Stimulated activated naive CD4-positive, alpha-beta T cell (primary cell): ENCODE data around the gene DNAAF5.
A peak's percentile ranks its signal among the peaks of the same experiment; 100 is the strongest.

ENCODE experiments used
- DNase-seq, 6 experiments: peaks; one replicate each; lab custom pipeline; 2025; lab: John Stamatoyannopoulos, UW

DNAAF5 gene

GRCh38 chr7:726084-726853 lies at the start of gene DNAAF5:
DNAAF5 (plus strand) TSS chr7:726699; CDS start chr7:726721, 22 bp downstream.
- DNase-seq, result peak; percentile 70 to 86 (median 77)

DNA sequence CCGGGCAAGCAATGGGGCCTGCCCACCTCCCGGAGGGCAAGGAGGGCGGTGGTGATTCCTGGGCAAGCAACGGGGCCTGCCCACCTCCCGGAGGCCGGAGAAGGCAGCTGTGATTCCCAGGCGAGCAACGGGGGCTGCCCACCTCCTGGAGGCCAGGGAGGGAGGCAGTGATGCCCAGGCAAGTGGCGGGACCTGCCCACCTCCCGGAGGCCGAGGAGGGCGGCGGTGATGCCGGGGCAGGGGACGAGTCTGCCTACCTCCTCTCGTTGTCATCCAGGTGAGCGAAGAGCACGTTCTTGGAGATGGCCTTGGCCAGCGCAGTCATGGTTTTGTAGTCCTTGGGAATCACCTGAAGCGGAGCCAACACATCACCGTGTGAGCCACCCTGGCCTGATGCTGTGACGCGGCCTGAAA lies 49.5 kb upstream of the DNAAF5 start:
- DNase-seq, result no peak

DNA sequence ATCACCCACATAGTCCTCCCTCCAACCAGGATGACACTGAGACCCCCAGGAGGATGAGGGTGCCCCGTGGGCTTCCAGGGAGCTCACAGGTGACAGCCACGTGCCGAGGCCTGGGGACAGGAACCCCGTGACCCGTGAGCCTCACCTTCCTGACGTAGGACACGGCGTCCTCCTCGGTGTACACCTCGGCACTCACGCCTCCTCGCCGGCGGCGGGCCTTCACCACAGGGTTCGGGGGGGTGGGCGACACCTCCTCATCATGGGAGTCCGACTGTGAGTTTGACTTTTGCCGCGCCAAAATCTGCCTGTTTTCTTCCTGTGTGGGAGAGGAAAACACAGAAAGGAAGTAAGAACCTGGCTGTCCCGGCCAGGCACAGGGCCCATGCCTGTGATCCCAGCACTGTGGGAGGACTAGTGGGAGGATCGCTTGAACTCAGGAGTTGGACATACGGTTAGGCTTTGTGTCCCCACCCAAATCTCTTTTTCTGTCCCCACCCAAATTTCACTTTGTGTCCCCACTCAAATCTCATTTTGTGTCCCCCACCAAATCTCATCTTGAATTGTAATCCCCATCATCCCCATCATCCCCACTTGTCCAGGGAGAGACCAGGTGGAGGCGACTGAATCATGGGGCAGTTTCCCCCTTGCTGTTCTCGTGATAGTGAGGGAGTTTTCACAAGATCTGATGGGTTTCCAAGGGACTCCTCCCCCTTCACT lies 45.9 kb upstream of the DNAAF5 start:
- no peak for DNase-seq

- no peak for DNase-seq
Measured at GRCh38 chr7:681551-682307, 44.8 kb upstream of the DNAAF5 start.

DNA sequence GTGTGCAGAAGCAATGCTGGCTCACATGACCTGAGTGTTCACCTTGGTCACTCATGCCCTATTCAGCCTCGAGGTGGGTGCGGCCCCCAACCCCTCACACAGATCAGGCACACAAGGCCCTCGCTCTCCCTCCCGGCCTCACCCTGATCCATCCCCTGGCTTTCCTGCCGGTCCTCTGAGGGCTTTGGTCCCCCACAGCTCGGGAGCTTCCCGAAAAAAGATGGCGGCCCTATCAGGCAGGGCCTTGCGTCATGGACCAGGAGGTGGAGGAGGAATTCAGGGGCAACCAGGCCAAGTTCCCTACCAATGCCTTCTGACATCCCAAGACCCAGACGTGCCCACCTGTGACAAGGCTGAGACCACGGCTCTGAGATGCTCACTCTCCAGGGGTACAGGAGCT lies 43.7 kb upstream of the DNAAF5 start:
- no peak for DNase-seq

- no peak for DNase-seq
Measured at GRCh38 chr7:683526-684205, 42.8 kb upstream of the DNAAF5 start.

- DNase-seq, result no peak
Measured at GRCh38 chr7:684416-684815, 42.1 kb upstream of the DNAAF5 start.

- no peak for DNase-seq
Measured at GRCh38 chr7:685540-685939, 41.0 kb upstream of the DNAAF5 start.

- no peak for DNase-seq
Measured at GRCh38 chr7:690478-691360, 35.8 kb upstream of the DNAAF5 start.

DNA sequence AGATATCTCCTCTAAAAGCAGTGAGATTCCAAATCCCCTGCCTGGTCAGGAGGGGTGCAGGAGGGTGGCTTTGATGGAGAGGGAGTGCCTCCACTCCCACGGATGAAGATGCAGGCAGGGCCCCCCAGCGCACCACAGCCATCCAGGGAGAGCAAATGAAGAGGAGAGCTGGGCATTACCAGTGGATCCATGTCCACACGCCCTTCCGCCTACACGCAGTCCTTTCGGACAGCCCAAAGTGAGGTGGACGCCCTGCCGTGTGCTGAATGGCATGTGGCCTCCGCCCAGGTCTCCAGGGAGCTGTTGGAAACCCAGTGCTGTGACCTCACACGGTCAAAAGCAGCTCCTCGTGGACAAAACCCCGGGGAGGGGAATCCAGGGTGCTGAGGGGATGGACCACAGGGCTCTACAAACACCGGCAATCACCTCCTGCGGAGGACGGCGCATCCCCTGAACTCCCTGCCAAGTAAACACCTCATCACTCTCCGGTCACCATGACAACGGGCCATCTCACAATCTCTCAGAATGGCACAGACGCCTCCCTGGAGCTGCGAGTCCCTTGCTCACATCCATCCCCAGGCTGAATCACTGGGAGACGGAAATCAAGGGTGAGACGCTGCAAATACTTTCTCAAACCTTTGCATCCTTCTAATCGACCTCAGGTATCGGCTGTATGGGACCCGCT lies 35.0 kb upstream of the DNAAF5 start:
- DNase-seq, result no peak

GRCh38 chr7:693280-693679 lies 33.2 kb upstream of the DNAAF5 start:
- no peak for DNase-seq

GRCh38 chr7:696426-696811 lies 30.1 kb upstream of the DNAAF5 start:
- no peak for DNase-seq

DNA sequence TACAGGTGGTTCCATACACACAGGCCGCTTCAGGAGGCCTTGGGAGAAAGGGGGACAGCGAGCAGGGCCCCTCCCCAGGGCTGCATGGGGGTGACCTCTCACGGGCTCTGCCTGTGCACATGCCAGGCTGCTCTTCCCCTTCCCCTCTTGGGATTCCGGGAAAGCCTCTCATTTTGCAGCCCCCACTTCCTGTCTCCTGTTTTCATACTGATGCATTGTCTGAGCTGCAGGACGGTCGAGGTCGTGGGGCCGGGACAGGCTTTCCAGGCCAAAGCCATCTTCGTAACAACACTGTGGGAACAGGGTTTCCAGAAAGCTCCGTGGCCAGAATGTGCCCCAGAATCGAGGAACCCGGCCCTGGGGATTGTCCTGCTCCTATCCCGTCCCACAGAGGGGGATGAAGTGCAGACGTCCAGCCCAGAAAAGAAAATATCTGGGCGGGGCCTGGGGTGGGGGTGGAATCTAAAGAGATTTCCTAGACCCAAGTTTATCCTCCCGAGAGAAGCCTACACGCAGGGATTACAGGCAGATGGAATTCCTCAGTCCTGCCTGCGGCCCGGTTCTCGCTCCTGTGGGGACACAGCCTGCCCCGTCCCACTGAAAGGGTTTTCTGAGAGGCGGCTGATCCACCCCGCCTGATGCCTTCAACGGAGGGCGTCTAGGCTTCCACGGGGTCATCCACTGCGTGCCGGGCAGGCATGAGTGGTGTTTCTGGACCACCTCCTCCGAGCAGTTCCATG lies 29.5 kb upstream of the DNAAF5 start:
- DNase-seq, result no peak

- DNase-seq, result no peak
Measured at GRCh38 chr7:698515-699475, 27.7 kb upstream of the DNAAF5 start.

DNA sequence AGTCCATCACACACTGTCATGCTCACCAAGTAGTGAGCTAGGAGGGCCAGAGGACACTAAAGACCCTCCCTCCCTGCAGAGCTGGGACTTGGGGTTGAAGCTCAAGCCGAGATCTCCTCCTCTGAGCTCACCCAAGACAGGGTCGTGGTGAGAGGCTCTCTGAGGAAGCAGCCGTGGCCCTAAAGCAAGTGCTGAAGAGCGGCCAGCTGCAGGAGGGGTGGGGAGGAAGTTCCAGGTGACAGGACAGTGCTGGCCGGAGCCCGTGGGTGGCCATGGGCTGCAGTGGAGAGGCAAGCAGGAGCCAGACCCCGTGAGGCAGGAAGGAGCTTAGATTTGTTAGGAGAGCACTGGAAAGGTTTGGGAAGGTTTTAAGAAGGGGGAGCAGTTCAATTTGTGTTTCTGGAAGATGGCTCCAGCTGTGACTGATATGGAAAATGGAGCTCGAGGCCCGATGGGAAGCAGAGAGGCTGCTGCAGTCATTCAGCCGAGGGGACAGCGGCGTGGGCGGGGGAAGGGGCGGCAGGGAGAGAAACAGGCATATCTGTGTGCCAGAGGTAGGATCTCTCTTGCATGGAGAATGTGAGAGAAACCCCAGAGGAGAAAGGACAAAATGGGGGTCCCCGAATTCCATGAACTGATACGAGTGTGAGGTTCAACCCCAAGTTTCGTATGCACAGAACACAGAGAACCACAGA lies 26.9 kb upstream of the DNAAF5 start:
- DNase-seq, result no peak

- DNase-seq, result no peak
Measured at GRCh38 chr7:701086-701671, 25.3 kb upstream of the DNAAF5 start.

- DNase-seq, result no peak
Measured at GRCh38 chr7:703049-703448, 23.4 kb upstream of the DNAAF5 start.

DNA sequence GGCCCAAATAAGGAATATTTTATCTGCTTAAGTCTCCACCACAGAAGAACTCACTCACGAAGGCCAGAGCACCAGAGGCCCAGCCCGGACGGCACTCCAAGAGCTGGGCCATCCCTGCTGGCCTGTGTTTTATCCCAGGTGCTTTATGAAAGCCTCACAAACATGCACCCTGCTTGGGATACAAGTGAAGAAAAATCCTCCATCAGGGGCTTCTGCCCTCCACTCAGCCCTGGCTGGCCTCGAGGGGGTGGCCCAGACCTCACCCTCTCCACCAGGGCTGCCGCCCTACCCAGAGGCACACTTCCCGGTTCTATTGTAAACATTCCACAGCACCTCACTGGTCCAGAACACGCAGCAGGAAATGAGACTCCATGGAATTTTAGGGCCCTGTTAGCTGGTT lies 19.8 kb upstream of the DNAAF5 start:
- no peak for DNase-seq
